Mesothelial cell of epicardium (in vitro differentiated cells): ENCODE results near the gene SPSB4. TPM values are rescaled to one million over a fixed set of nuclear protein-coding genes. Genes with fewer than 3 reads are reported as not detected.

Experiments
- DNase-seq, 2 experiments: peaks; one replicate each; pipeline ENCODE4 v3.0.0; 2021; ENCODE audit warnings: low spot score in 2 of 2; ENCODE audit not compliant: unreplicated experiment in 2 of 2
- H3K27ac Mint-ChIP-seq: 2 replicates; pipeline ENCODE4 v1.8.0; 2021; ENCODE audit warnings: mixed read lengths
- H3K27me3 Mint-ChIP-seq: 2 replicates; pipeline ENCODE4 v1.8.0; 2021; ENCODE audit warnings: low read depth, mixed read lengths
- H3K36me3 Mint-ChIP-seq: 2 replicates; pipeline ENCODE4 v1.8.0; 2021; ENCODE audit warnings: mixed read lengths
- H3K4me1 Mint-ChIP-seq: 2 replicates; pipeline ENCODE4 v1.8.0; 2021; ENCODE audit warnings: mixed read lengths
- H3K4me3 Mint-ChIP-seq: 2 replicates; pipeline ENCODE4 v1.8.0; 2021; ENCODE audit warnings: mild to moderate bottlenecking, moderate library complexity, mixed read lengths
- H3K9me3 Mint-ChIP-seq: 2 replicates; pipeline ENCODE4 v1.8.0; 2021; ENCODE audit warnings: mixed read lengths
- total RNA-seq: library from RNA; stranded (reverse); gene quantifications from 3 replicates; pipeline ENCODE4 v1.2.1, GENCODE V29; 2021
- TF ChIP-seq, protein P1 (sequence below): fragments of 200-600 bp; sonication (generic); IDR thresholded peaks from one replicate; pipeline ENCODE4 v1.5.0; 2021; ENCODE audit warnings: antibody characterized with exemption; ENCODE audit not compliant: unreplicated experiment

SPSB4 gene
- total RNA-seq, 1 donor from 2014 or later: 13.1 TPM

DNA sequence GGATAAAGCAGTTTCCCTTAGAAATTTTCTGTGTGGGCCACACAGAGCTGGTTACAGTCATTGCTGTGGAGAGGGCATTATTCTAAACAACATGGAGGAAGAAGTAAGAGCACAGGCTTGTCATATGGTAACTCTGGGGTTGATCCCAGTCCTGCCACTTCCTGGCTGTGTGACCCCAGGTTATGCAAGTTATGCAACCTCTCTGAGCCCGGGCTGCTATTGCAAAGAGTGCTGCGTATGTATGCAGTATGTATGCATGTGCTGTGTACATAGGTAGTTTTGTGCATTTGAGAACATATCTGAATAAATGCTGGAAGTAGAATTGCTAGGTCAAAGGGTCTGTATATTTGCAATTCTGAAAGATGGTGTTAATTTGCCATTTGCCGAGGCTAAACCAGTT is 9.2 kb downstream of the SPSB4 start:
- Mint-ChIP-seq H3K27me3 (no peaks in the 10 kb centered on the region), H3K9me3 (peaks cover 3% of the 10 kb centered on the region), H3K4me3 (no peak overlapping the region), H3K27ac (no peak overlapping the region), H3K36me3 (no peaks in the 10 kb centered on the region), H3K4me1 (peaks cover 32% of the 10 kb centered on the region)
- no peak for DNase-seq
- TF ChIP-seq, protein P1, sequence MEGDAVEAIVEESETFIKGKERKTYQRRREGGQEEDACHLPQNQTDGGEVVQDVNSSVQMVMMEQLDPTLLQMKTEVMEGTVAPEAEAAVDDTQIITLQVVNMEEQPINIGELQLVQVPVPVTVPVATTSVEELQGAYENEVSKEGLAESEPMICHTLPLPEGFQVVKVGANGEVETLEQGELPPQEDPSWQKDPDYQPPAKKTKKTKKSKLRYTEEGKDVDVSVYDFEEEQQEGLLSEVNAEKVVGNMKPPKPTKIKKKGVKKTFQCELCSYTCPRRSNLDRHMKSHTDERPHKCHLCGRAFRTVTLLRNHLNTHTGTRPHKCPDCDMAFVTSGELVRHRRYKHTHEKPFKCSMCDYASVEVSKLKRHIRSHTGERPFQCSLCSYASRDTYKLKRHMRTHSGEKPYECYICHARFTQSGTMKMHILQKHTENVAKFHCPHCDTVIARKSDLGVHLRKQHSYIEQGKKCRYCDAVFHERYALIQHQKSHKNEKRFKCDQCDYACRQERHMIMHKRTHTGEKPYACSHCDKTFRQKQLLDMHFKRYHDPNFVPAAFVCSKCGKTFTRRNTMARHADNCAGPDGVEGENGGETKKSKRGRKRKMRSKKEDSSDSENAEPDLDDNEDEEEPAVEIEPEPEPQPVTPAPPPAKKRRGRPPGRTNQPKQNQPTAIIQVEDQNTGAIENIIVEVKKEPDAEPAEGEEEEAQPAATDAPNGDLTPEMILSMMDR: no peak

DNA sequence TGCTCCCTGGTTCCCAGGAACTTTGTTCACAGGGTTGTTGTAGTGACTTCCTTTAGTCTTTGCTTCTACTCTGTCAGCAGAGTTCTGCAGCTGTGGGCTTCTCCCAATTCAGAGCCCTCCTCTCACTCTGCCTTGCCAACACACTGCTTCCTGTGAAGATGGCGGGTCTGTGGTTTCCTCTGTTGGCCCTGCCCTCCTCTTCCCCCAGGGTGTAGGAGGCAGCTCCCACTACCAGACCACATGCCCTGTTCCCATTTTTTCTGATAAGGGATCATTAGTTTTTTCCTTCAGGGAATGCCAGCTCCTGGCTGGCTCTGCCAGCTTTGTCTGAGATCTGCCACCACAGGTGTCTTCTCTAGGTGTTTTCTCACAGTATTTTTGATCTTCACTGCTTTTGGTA is 12.7 kb downstream of the SPSB4 start:
- no peaks in the 10 kb centered on the region for H3K27me3 Mint-ChIP-seq
- TF ChIP-seq, protein P1: no peak
- peaks cover 9% of the 10 kb centered on the region for H3K4me1 Mint-ChIP-seq
- no peak overlapping the region for H3K4me3 Mint-ChIP-seq
- H3K9me3 Mint-ChIP-seq: peaks cover 3% of the 10 kb centered on the region
- peaks cover 5% of the 10 kb centered on the region for H3K36me3 Mint-ChIP-seq
- peak overlapping the region; percentile 40 for H3K27ac Mint-ChIP-seq
- no peak for DNase-seq

DNA sequence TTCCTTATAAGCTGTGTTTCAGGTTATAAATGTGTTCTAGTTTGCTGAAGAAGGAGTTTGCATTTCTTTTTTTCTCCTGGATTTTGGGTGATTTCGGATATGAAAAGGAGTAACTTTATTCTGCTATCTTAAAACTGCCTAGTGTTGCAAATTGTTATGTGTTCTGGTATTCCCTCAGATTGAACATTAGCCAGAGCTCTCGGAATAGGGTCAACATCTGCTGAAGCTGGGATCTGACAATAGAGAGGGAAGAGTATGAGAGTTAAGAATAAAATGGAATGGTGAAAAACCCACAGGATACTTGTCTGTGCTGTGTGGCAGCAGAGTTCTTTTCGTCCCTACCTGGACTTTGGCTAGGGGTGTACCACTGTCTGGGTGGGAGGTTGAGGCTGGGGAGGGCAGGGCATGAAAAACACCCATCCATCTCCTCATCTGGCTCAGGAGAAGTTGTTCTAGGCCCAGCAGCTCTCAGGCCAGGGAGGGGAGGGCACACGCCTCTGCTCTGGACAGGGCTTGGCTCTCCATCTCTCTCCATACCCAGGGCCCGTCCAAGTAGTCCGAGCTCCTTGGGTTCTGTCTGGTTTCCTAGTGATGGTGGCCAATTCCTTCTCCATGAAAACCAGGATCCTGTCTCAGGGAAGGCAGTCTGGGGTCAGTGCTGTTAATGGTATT is 13.2 kb downstream of the SPSB4 start:
- TF ChIP-seq, protein P1: no peak
- Mint-ChIP-seq H3K36me3 (peaks cover 5% of the 10 kb centered on the region), H3K27me3 (no peaks in the 10 kb centered on the region), H3K4me3 (no peak overlapping the region), H3K9me3 (peaks cover under 1% of the 10 kb centered on the region), H3K4me1 (peaks cover 9% of the 10 kb centered on the region), H3K27ac (no peak overlapping the region)
- DNase-seq: no peak

DNA sequence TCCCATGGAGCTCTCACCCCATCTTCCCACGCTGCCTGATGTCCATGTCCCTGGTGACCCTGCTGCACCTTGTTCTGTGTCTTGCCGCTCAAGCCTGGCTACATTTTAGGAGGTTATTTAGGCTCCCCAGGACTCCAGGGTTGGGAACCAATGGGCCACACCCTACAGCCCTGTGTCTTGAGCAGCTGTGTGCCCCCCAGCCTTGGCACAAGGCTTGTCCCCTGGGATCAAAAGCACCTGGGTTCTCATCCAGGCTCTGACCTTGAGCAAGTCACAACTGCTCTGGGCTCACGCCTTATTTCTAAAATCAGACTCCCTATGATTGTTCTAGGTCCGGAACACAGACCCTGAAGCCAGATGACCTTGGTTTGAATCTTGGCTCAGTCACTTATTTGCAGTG is 14.1 kb downstream of the SPSB4 start:
- Mint-ChIP-seq H3K36me3 (peaks cover 5% of the 10 kb centered on the region), H3K9me3 (no peaks in the 10 kb centered on the region), H3K4me1 (peaks cover 13% of the 10 kb centered on the region), H3K27me3 (no peaks in the 10 kb centered on the region), H3K27ac (no peak overlapping the region), H3K4me3 (no peak overlapping the region)
- DNase-seq: peak in 1 of 2 experiments; percentile 19
- TF ChIP-seq, protein P1: no peak

DNA sequence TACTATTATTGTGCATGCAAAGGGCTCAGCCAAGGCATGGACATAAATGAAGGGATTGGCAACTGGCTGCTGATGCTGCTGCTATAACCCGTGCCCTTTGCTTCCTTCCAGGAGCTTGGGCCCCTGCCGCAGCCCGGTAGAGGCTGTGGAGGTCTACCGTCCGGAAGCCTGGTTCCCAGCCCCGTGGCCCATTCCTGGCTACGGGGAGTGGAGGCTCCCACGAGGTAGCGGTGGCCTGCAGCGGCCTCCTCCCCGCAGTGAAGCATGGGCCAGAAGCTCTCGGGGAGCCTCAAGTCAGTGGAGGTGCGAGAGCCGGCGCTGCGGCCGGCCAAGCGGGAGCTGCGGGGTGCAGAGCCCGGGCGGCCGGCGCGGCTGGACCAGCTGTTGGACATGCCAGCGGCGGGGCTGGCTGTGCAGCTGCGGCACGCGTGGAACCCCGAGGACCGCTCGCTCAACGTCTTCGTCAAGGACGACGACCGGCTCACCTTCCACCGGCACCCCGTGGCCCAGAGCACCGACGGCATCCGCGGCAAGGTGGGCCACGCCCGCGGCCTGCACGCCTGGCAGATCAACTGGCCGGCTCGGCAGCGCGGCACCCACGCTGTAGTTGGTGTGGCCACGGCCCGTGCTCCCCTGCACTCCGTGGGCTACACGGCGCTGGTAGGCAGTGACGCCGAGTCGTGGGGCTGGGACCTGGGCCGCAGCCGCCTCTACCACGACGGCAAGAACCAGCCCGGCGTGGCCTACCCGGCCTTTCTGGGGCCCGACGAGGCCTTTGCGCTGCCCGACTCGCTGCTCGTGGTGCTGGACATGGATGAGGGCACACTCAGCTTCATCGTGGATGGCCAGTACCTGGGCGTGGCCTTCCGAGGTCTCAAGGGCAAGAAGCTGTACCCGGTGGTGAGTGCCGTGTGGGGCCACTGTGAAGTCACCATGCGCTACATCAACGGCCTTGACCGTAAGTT is 15.0 kb downstream of the SPSB4 start:
- Mint-ChIP-seq H3K36me3 (peaks cover 5% of the 10 kb centered on the region), H3K27me3 (no peaks in the 10 kb centered on the region), H3K9me3 (no peaks in the 10 kb centered on the region), H3K4me3 (no peak overlapping the region), H3K27ac (no peak overlapping the region), H3K4me1 (peaks cover 20% of the 10 kb centered on the region)
- DNase-seq: peak in 1 of 2 experiments; percentile 33
- TF ChIP-seq, protein P1: no peak
